ENCODE results near the gene PHIP. TPM values are rescaled to one million over a fixed set of nuclear protein-coding genes. Genes with fewer than 3 reads are reported as not detected.
A peak's percentile ranks its signal among the peaks of the same experiment; 100 is the strongest.

The PHIP gene
- total RNA-seq, 1 experiment from 2014 or later, result 21.2 TPM

DNA sequence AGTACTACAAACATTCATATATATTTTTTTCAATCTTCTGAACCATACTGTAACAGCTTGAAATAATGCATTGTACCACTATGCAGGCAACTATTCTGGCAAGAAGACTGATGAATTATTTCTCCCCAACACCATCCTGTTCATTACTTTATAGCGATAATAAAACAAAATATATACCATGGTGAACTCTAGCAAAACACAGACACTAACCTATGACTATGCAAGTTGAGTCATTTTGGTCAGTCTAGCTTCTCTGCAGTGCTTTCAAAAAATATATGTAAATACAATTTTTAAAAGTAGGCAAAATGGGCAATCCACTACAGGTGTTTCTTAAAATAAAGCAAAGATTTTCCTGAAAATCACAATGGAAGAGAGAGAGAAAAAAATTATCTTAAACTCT lies 20.3 kb downstream of the PHIP start:
- intact Hi-C loops (cut with micrococcal nuclease), result no loop called here
- no peaks in the 10 kb centered on the region for H4K20me1 ChIP-seq (ENCODE audit: low read length)
- H3K27me3 ChIP-seq (ENCODE audit: low read length), result no peaks in the 10 kb centered on the region
- H3K9me3 ChIP-seq (ENCODE audit: low read length), result no peaks in the 10 kb centered on the region
- no peak overlapping the region for H3K27ac ChIP-seq (ENCODE audit: low read length)
- H3K4me2 ChIP-seq (ENCODE audit: low read length), result no peak overlapping the region
- BruUV-seq (replicated peaks), result no TSS peak
- H3K9ac ChIP-seq (ENCODE audit: low read length), result no peak overlapping the region
- no peak for TF ChIP-seq EZH2phosphoT487 (IDR thresholded peaks at IDR 0.05; ENCODE audit: borderline replicate concordance, low read length)
- TF ChIP-seq EZH2 (IDR thresholded peaks at IDR 0.05; ENCODE audit: low read length, unreplicated experiment), result no peak
- TF ChIP-seq, protein P1, sequence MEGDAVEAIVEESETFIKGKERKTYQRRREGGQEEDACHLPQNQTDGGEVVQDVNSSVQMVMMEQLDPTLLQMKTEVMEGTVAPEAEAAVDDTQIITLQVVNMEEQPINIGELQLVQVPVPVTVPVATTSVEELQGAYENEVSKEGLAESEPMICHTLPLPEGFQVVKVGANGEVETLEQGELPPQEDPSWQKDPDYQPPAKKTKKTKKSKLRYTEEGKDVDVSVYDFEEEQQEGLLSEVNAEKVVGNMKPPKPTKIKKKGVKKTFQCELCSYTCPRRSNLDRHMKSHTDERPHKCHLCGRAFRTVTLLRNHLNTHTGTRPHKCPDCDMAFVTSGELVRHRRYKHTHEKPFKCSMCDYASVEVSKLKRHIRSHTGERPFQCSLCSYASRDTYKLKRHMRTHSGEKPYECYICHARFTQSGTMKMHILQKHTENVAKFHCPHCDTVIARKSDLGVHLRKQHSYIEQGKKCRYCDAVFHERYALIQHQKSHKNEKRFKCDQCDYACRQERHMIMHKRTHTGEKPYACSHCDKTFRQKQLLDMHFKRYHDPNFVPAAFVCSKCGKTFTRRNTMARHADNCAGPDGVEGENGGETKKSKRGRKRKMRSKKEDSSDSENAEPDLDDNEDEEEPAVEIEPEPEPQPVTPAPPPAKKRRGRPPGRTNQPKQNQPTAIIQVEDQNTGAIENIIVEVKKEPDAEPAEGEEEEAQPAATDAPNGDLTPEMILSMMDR (conservative IDR thresholded peaks at IDR 0.05; ENCODE audit: low read depth, low read length), result no peak
- H3F3A ChIP-seq (ENCODE audit: low read length, unreplicated experiment), result no peaks in the 10 kb centered on the region
- no peak for ATAC-seq
- no peak for DNase-seq
- H3K36me3 ChIP-seq (ENCODE audit: low read depth, low read length), result peaks cover 31% of the 10 kb centered on the region
- CTCF ChIA-PET, result no interaction called here
- H3K79me2 ChIP-seq (ENCODE audit: low read length), result 0 out of 2 replicates have a peak, but pooled peaks cover 5% of the 10 kb centered on the region
- no peaks in the 10 kb centered on the region for H3K4me1 ChIP-seq (ENCODE audit: insufficient read depth, low read length)
- no peak overlapping the region for H3K4me3 ChIP-seq (ENCODE audit: low read length)
- no peak overlapping the region for H2AFZ ChIP-seq (ENCODE audit: low read length)
- POLR2A ChIA-PET (ENCODE audit: unreplicated experiment), result no interaction called here
- H3K9me2 ChIP-seq (replicated peaks; ENCODE audit: low read length), result no peaks in the 10 kb centered on the region

DNA sequence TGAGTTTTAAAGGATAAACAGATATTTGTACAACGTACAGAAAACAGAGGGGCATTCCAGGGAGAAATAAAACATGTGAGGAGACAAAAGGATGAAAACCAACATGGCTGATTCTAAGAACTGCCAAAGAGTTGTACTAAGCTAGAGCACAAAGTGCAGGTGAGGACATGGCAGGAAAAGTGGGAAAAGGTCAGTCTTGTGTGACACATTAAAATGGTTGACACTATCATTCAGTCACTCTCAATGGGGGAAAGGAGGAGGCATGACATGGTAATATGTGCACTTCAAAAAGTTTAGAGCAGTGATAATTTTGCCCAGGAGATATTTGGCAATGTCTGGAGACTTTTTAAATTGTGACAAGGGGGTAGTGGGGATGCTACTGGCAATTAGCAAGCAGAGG lies 21.8 kb downstream of the PHIP start:
- H3K9me2 ChIP-seq (replicated peaks; ENCODE audit: low read length), result no peaks in the 10 kb centered on the region
- CTCF ChIA-PET, result no interaction called here
- no peak overlapping the region for H3K4me3 ChIP-seq (ENCODE audit: low read length)
- H3K4me2 ChIP-seq (ENCODE audit: low read length), result no peak overlapping the region
- H3K4me1 ChIP-seq (ENCODE audit: insufficient read depth, low read length), result no peaks in the 10 kb centered on the region
- H3K9ac ChIP-seq (ENCODE audit: low read length), result no peak overlapping the region
- intact Hi-C loops (cut with micrococcal nuclease), result no loop called here
- no TSS peak for BruUV-seq (replicated peaks)
- no peak overlapping the region for H2AFZ ChIP-seq (ENCODE audit: low read length)
- no peaks in the 10 kb centered on the region for H3K27me3 ChIP-seq (ENCODE audit: low read length)
- DNase-seq, result no peak
- POLR2A ChIA-PET (ENCODE audit: unreplicated experiment), result no interaction called here
- H3K79me2 ChIP-seq (ENCODE audit: low read length), result 0 out of 2 replicates have a peak, but pooled peaks cover 5% of the 10 kb centered on the region
- ATAC-seq, result no peak
- peaks cover 31% of the 10 kb centered on the region for H3K36me3 ChIP-seq (ENCODE audit: low read depth, low read length)
- no peak overlapping the region for H3K27ac ChIP-seq (ENCODE audit: low read length)
- TF ChIP-seq, protein P1 (conservative IDR thresholded peaks at IDR 0.05; ENCODE audit: low read depth, low read length), result no peak
- no peak for TF ChIP-seq EZH2 (IDR thresholded peaks at IDR 0.05; ENCODE audit: low read length, unreplicated experiment)
- no peaks in the 10 kb centered on the region for H3K9me3 ChIP-seq (ENCODE audit: low read length)
- H4K20me1 ChIP-seq (ENCODE audit: low read length), result no peaks in the 10 kb centered on the region
- no peaks in the 10 kb centered on the region for H3F3A ChIP-seq (ENCODE audit: low read length, unreplicated experiment)

DNA sequence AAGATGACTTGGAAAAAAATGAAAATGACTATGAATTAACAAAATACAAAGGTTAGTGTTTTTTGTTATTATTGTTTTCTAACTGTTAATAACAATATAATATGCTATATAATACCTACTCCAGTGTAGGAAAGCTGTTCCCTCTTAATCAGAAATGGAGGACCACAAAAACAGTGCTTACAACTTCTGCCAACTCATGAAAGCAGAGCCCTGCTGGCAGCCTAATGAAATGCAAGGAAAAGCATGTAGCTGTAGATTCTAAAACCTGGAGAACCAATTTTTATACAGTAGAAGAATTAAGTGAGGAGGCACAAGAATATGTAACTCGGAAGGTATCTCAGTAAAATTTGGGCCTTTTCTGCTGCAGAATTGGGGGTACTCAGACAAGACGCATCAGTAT lies 29.4 kb downstream of the PHIP start:
- intact Hi-C loops (cut with micrococcal nuclease), result no loop called here
- H3K9ac ChIP-seq (ENCODE audit: low read length), result no peak overlapping the region
- H3K4me1 ChIP-seq (ENCODE audit: insufficient read depth, low read length), result no peaks in the 10 kb centered on the region
- TF ChIP-seq EZH2phosphoT487 (IDR thresholded peaks at IDR 0.05; ENCODE audit: borderline replicate concordance, low read length) (no peak), EZH2 (IDR thresholded peaks at IDR 0.05; ENCODE audit: low read length, unreplicated experiment) (no peak)
- TF ChIP-seq, protein P1 (conservative IDR thresholded peaks at IDR 0.05; ENCODE audit: low read depth, low read length), result peak; percentile 49
- no peak overlapping the region for H2AFZ ChIP-seq (ENCODE audit: low read length)
- H3K4me3 ChIP-seq (ENCODE audit: low read length), result no peak overlapping the region
- no peaks in the 10 kb centered on the region for H3F3A ChIP-seq (ENCODE audit: low read length, unreplicated experiment)
- H3K27me3 ChIP-seq (ENCODE audit: low read length), result no peaks in the 10 kb centered on the region
- DNase-seq, result peak; percentile 41
- peaks cover 3% of the 10 kb centered on the region; the same call in 1 of the 2 replicates for H3K79me2 ChIP-seq (ENCODE audit: low read length)
- H3K27ac ChIP-seq (ENCODE audit: low read length), result no peak overlapping the region
- peak; percentile 46 for ATAC-seq
- CTCF ChIA-PET, result interaction anchor here (0.6 kb wide), 1 partner anchor 33 kb away, joined by 3 read pairs; no protein-coding TSS in a partner anchor
- POLR2A ChIA-PET (ENCODE audit: unreplicated experiment), result no interaction called here
- no peaks in the 10 kb centered on the region for H3K9me3 ChIP-seq (ENCODE audit: low read length)
- H3K9me2 ChIP-seq (replicated peaks; ENCODE audit: low read length), result no peaks in the 10 kb centered on the region
- BruUV-seq (replicated peaks), result no TSS peak
- H4K20me1 ChIP-seq (ENCODE audit: low read length), result no peaks in the 10 kb centered on the region
- H3K4me2 ChIP-seq (ENCODE audit: low read length), result no peak overlapping the region
- no peaks in the 10 kb centered on the region; the same call in 1 of the 2 replicates for H3K36me3 ChIP-seq (ENCODE audit: low read depth, low read length)

Measured in PC-3 (cell line).